ENCODE measurements around the gene MUCL1.
A peak's percentile ranks its signal among the peaks of the same experiment; 100 is the strongest.
"Not testable (repeated sequence)": the region's sequence is repeated elsewhere in the genome, so short reads cannot be mapped to it uniquely, and the experiment has no call there.

MUCL1 gene, protein sequence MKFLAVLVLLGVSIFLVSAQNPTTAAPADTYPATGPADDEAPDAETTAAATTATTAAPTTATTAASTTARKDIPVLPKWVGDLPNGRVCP

DNA sequence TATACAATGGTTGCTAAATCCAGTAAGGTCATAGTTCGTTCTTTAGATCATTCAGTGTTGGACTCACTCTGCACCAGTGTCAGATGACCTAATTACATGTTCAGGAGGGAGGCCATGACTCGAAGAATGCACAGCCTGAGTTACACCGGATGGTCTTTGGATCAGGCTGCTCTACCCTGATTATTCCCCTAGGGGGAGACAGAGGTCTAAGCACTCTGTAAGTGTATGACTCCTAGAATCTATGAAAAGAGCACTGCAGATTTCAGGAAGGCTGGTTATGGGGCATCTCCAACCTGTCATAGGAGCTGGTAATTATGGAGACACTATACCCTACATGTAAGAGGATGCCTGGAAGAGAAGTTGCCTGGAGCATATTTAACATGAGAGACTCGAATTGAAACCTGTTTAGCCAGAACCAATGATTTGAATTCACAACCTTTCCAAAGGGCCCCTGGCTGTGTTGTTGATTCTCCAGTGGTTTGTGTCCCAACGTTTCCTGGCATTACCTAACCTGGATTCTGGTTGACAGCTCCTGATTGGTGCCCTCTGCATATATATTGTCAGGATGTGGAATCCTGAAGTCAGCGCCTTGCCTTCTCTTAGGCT is at the start of gene MUCL1:
MUCL1 (plus strand) TSS at position 584 of the 606 bp plus-strand sequence. CDS start 67 bp downstream, outside the sequence.
- DNase-seq, result peak; percentile 63

DNA sequence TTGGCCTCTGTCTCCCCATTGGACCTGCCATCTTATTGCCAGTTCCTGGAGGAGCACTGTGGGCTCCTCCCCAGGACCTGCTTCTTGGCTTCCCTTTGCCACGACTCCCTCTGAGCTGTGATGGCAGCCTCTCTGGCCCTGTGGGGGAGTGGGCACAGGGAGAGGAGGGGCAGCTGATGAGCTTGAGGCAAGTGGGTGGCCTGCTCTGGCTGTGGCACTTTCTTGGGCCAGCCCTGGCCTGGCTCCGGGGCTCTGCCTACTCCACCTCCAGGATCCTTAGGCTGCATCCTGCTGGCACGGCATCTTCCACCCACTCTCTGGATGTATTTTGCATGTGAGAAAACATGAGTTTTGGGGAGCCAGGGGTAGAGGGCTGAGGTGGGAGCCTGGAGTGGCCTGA is 32.6 kb upstream of the MUCL1 start:
- no peak for DNase-seq

DNA sequence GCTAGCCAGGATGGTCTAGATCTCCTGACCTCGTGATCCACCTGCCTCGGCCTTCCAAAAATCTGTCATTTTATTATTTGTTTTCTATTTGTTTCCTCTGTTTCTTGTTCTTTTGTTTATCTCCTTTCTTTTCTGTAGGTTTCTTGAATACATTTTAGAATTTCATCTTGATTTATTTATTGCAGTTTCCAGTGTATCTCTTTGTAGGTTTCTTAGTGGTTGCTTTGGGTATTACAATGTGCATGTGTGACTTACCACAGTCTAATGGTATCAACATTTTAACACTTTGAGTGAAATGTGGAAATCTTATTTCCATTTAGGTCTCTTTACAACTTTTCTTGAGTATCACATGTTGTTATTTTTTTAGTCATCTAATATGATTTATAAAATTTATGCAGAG is 29.9 kb upstream of the MUCL1 start:
- no peak for DNase-seq

DNA sequence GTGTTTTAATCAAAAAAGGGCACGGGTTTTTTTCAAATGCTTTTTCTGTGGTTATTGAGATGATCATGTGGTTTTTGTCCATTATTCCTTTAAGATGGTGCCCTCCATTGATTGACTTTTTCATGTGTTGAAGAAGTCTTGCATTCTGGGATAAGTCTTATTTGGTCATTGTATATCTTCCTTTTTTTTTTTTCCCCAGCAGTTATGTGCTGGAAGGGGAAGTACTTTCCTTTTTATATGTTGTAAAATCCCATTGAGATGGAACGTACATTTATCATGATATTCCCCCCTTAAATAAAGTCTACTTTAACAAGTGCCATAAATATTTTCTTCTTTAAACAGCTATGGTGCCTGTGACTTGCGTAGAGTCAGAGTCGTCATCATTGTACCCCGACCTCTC is 24.8 kb upstream of the MUCL1 start:
- DNase-seq, result no peak

DNA sequence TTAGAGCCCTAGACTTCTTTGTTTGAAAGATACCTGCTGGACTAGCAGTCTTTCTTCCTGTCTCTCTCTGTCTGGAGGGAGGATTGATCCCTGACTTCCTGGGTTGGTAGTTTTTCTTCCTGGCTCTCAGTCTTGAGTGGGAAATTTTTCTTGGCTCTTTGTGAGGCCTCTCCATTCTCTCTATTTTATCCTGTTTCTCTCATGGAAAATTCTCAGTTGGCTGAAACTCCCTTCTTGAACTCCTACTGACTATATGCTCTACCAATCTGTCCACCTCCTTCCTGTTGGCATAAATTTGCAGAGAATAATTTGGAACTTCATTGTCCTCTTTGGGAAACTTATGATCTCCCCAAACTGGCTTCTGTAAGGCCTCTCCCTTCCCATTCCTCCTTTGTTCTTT is 24.1 kb upstream of the MUCL1 start:
- DNase-seq, result no peak

DNA sequence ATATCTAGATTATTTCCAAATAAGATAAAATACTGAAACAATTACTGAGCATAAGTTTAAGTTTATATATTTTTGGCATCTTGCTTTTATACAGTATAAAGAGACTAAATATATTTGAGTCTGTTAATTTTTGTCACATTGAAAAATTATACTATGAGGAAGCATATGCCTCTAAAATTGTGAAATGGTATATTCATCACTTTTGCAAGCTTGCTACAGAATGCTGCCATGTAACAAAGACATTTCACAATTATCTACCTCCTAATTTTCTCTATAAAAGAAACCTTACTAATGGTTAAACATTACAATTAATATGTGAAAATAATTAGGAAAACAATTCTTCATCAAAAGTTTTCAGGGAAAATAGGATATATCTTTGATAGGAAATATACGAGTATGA is 22.7 kb upstream of the MUCL1 start:
- no peak for DNase-seq

DNA sequence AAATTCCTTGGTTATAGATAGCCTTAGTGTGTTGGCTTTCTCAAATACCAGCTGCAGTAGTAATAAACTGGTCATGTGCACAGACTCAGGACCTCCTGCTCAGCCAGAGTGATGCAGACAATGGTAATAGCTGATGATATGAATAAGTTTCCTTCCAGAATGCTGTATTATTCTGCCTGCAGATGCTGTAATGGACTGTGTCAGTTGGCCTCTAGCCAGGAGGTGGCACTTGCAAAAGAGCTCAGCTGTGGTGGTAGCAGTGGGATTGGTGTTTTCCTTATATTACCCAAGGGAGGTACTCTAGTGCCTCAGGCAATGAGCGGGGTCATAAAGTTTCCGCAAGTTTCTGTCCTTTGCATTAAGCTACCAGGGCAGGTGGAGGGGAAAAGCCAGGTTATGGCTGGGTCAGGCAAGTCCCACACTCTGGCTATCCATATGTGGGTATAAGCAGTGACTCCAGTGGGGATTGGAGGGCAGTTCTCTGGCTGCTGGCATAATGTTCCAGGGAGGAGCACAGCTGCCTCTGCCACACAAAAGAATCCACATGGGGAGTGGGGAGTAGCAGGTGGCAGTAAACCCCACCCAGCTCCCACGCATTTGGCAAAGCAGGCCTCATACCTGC is 14.0 kb upstream of the MUCL1 start:
- DNase-seq, result no peak

DNA sequence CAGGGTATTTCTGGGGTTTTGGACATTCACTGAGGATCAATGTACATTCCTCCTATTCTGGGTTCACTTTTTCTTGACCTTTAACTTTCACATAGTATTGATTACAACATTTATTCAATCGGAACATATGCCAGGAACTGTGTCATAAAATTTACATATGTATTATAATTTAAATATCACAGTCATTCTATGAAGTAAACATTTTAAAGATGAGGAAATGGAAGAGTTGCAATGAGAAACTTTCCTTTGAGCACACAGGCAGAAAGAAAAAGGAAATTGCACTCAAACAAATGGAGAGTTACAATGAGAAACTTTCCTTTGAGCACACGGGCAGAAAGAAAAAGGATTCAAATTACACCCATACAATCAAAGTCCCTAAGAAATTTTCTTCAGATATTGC is 3.1 kb downstream of the MUCL1 start:
- no peak for DNase-seq

DNA sequence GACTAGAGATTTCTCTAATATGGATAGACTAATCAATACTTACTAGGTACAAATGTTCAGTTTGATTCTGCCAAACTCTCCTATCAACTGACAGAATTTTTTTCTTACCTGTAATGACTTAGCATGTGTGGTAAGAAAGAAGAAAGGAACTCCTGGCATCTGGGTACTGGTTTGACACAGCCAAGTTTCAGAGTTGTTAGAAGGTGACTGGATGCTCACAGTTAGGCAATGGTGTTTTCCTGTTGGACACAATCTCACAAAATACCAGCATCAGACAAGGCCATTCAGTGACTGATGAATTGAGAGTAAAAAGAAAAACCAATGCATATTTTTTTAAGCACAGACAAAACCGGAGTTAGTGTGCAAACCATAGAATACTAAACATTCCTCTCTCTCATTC is 4.2 kb downstream of the MUCL1 start:
- DNase-seq, result no peak

DNA sequence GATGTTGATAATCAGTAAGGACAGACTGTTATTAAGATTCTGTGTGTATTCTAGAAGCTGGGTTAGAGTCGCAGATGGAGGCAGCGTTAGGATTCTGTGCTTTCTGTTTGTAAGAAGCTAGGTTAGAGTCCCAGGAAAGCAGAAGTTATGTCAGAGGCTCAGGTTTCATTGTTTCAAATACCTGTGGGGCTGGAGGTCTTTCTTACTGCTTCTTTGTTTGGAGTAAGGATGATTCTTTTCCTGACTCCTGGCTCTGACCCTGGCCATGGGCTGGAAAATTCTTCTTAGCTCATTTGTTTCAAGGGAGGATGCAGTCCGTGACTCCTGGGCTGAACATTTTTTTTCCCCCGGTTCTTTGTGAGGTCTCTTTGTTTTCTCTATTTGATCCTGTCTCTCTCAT is 5.2 kb downstream of the MUCL1 start:
- DNase-seq, result no peak

DNA sequence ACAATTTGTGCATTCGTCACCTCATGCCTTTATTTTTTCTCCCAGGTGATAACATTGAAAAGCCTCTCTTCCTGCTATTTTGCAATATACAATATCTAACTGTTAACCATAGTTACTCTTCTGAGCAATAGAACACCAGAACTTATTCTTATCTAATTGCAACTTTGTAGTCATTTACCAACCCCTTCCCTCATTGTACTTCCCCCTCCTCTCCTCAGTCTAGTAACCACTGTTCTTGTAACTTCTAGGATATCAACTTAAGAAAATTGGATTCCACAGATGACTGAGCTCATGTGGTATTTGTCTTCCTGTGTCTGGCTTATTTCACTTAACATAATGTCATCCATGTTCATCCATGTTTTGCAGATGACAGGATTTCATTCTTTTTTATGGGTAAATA is 7.6 kb downstream of the MUCL1 start:
- DNase-seq, result no peak

DNA sequence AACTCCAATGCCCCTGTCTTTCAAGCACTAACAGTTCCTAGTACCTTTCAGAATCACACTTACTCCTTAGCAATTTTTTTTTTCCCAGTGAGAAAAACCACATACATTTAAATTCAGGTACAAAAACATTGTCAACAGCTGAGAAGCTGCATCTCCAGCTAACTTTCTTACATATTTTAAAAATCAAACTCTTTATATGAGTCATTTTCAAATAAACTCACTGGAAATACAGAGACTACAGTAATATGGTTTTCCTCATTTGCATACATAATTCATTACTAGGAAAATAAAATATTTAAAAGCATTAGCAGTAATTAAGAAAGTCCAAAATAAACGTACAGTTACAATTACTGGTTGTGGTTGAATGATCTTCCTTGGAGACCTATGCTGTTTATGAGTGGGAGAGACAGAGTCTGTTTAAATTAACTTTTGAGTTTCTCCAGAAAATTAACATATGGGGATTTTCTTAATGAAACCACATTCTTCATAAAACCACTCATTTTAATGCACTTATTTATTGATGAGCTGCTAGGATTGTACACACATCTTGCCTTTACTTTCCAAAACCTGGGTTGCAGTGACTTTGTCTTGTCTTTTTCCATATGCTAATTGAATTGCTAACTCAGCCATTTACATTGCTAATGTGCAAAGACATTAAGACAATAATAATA is 9.8 kb downstream of the MUCL1 start:
- no peak for DNase-seq

DNA sequence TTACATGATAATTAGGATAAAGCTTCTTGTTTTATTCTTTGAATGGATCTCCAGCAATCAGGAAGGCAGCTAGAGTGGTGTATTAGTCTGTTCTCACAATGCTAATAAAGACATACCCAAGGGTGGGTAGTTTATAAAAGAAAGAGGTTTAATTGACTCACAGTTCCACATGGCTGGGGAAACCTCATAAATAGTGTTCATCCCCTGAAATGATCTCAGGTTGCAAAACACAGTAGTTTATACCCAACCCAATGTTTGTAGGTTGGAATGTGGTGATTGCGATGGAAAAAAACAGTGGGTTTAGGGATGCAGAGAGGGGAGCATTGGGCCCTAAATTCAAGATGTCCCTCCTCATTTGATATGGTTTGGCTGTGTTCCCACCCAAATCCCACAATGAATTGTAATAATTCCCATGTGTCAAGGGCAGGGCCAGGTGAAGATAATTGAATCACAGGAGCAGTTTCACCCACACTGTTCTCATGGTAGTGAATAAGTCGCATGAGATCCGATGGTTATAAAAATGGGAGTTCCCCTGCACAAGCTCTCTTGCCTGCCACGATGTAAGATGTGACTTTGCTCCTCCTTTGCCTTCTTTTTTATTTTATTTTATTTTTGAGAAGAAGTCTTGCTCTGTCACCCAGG is 11.5 kb downstream of the MUCL1 start:
- no peak for DNase-seq

DNA sequence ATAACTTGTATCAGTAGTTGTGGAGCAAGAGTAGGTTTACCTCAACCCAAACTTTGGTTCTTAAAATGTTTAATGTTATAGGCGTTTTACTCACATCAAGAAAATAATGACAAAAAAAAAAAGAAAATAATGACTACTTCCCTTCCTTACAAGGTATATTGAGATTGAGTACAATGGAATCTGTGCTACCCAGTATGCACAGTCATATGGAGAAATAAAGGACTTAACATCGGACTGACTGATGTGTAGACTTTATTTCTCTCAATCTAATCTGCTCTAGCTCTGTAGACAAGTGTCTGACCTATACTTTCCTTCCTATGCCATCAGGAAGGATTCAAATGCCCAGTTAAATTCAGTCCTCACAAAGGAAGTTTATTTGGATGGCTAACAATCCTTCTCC is 14.4 kb downstream of the MUCL1 start:
- DNase-seq, result no peak

DNA sequence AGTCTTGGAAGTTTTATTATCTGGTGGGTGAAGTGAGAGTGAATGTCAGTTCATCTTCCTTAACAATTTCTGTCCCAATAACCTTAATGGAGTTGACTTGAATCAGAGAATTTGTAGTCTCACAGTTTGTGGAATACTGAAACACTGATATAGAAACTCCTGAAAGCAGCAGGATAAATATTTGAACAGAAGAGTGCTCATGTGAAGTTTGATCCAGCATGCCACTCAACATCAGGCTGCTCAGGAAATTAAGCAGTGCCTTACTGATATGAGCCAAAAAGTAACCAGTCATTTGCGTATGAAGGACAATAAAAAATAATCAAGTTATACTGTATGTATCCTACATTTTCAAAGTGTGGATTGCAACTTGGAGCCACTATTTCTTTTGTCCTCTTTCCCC is 15.7 kb downstream of the MUCL1 start:
- DNase-seq, result no peak

DNA sequence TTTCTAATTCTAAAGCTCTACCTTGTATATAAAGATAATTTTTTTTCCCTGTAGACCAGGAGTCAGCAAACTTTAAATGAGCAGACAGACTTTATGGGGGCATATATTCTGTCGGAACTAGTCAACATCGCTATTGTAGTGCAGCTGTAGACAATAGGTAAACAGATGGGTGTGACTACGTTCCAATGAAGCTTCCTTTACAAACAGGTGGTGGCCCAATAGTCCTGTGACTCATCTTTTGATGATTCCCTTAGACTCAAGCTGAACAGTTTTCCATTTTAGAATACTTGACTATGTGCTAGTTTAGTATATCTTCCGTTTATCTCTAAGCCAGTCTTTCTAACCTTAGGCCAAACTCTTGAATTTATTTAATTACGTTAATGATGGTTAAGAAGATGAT is 16.3 kb downstream of the MUCL1 start:
- DNase-seq, result no peak

DNA sequence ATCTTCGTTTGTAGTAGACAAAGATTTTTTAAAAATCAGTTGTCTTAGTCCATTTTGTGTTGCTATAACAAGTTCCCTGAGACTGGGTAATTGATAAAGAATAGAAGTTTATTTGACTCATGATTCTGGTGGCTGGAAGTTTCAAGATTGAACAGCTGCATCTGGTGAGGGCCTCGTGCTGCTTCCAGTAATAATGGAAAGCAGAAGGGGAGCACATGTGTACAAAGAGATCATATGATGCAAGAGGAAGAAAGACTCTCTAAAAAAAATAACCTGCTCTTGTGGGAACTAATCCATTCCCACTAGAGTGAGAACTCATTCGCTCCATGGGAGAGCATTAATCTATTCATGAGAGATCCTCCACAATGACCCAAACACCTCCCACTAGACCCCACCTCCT is 24.8 kb downstream of the MUCL1 start:
- no peak for DNase-seq

DNA sequence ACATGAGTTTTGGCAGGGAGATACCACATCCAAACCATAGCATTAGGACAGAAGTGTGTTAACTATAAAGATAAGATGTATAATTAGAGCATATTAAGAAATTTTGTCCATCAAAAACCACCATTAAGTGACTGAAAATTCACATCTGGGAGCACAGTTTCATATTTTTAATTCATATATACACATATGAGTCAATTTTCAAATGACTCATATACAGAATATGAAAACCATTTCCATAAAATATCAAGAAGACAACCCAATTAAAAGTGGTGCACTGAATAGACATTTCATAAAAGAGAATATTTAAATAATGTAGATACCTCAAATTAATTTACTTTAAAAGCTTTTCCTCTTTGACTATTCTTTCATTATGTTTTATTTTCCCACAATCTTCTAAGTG is 25.3 kb downstream of the MUCL1 start:
- no peak for DNase-seq

DNA sequence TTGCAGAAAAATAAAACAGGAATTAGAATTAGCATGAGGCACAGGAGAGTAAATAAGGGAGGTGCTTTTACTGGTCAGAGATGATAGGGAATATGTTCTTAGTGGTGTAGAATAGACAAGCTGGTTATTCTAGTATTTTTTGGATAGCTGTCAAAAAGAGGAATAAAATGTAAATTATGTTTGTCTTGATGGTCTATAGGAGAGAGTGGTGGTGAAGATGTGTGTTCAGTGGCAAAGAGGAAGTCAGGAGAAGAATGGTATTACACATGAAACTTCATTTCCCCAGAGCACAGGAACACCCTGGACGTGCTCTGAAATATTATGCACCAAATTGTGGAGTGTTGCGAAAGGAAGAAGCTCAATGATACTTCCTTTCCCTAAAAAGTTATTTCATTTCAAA is 27.8 kb downstream of the MUCL1 start:
- DNase-seq, result no peak

DNA sequence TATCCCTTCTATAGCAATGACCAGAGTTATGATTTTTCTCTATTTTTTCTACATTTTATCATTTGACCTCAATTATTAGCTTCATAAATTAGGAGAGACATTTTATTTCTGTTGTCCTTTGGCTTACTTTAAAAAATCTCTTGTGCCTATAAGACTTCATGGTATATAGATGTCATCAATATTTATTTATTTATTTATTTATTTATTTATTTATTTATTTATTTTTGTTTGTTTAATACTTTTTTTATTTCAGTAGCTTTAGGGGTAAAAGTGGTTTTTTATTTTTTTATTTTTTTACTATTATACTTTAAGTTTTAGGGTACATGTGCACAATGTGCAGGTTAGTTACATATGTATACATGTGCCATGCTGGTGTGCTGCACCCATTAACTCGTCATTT is 28.3 kb downstream of the MUCL1 start:
- not testable (repeated sequence) for DNase-seq

DNA sequence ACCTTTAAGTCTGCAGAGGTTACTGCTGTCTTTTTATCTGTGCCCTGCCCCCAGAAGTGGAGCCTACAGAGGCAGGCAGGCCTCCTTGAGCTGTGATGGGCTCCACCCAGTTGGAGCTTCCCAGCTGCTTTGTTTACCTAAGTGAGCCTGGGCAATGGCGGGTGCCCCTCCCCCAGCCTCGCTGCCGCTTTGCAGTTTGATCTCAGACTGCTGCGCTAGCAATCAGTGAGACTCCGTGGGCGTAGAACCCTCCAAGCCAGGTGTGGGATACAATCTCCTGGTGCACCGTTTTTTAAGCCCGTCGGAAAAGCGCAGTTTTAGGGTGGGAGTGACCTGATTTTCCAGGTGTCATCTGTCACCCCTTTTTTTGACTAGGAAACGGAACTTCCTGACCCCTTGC is 34.1 kb downstream of the MUCL1 start:
- not testable (repeated sequence) for DNase-seq

DNA sequence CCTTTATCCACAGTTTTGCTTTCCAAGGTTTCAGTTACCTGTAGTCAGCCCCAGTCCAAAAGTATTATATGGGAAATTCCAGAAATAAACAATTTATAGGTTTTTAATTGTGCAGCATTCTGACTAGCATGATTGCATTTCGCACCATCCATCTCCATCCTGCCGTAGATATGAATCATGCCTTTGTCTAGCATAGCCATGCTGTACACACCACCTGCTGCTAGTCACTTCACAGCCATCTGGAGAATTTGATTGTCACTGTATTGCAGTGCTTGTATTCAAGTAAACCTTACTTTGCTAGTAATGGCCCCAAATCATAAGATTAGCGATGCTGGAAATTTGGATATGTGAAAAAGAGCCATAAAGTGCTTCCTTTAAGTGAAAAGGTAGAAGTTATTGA is 36.0 kb downstream of the MUCL1 start:
- DNase-seq, result no peak

DNA sequence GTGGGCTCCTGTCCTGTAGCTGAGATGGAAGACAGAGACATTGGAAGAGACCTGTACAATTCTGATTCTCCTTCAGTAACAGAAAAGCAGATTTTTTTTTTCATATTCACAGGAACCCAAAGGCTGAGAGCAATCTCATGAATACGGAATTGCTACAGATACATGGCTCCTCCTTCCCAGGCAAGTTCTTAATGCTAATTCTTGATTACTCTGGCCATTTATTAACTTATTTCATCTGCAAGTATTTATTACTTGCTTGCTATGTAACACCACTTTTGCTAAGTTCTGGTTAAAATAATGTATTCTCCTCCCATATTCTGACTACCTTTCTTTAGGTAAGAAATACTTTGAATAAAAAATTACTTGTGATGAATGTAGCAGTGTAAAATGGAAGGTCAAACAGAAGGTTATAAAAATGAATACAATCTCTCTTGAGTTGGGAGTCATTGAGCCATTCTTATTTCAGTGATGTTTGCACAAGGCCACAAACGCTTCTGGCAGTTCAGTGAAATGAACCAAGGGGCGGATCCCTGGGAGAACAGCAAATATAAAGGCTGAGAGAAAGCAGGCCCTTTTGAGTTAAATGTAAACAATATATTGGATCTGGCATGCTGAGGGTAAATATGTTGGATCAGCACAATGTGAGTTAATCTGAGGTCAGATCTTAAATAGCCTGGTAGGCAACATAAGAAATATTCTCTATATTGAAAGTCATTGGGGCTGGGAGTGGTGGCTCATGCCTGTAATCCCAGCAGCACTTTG is 37.6 kb downstream of the MUCL1 start:
- no peak for DNase-seq

Data from activated CD4-positive, alpha-beta T cell treated with anti-CD3 and anti-CD28 coated beads, Interleukin-2, amount 50 U/mL, for 1 hour (primary cell).